Measurements from ENCODE around the gene AKT1.
"Not testable (repeated sequence)": the region's sequence is repeated elsewhere in the genome, so short reads cannot be mapped to it uniquely, and the experiment has no call there.

The AKT1 gene

DNA sequence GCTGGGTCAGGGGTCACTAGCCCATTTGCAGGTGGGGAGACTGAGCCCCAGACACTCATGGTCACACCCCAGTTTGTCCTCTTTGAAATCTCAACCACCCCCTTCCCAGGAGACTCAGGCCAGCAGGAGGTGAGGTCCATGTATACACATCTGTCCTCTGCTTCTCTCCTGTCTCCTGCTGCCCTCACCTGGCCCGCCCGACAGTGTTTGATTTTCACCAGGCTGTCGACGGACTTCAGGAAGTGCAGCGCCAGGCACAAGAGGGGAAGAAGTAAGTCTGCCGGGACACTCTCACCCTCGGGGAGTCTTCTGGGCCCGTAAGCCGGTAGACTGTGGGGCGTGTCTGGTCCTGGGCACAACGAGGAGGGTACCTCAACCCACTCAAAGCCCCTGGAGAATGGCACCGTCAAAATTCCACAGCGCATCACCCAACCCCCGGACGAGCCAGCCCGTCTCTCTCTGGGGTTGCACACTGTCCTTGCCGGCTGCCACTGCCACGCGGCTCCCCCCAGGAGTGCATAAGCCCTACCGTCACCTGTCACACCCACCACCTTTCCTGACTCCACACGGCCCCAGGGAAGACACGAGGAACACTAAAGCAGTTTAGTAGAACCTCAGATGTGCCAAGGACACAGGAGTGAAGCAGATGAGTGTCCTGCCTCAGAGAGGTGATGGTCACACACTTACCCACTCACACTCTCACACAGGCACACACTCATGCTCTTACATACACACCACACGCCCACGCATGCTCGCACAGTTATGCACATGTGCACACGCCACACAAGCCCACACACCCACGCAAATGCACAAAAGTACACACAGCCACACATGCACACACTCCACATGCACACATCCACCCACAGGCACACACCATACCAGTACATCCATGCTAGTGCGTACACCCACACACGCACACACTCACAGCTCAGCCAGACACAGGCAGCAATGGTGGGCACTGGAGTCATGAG lies 55.7 kb downstream of the AKT1 start:
- DNase-seq = no peak

DNA sequence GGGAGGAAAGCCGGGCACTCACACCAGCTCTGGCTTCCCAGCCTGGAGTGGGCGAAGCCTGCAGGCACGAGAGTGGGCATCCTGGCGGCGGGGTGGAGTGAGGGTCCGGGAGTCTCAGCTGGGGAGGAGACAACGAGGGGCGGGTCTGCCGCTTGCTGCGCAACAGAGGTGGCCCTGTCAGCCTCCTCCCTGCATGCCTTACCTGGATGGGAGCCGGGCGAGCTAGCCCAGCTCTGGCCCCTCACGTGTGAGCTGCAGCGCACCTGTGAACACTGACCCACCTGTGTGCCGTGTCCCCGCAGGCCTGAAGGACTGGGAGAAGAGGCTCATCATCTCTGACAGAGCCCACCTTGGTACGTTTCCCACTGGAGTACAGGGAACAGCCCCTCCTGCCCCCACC lies 56.5 kb downstream of the AKT1 start:
- DNase-seq = no peak

DNA sequence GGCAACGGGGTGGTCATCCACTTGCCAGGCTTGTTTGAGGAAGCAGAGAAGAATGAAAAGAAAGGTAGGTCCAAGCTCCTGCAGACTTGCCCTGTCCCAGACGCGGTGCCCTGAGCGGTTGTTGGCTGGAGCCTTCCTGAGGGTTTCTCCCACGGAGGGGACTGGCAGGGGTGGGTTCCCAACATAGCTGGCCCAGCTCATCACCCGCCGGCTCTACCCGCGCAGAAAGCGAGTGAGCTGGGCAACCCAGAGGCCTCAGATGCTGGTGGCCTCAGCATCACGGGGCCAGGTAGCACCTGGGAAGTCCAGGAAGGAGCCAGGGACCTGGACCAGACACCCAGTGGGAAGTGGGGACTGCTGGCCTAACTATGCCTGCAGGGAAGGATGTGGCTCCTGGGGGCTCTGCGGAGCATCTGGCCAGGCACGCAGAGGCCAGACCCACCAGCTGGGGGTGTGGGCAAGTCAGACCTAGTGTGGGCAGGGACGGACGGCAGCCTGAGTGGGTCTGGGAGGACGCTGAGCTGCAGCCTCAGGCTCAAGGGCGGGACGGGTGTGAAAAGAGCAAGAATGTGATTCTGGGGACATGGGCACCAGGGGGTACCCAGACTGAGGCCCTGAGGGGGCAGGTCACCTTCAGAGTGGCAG lies 57.1 kb downstream of the AKT1 start:
- no peak for DNase-seq

DNA sequence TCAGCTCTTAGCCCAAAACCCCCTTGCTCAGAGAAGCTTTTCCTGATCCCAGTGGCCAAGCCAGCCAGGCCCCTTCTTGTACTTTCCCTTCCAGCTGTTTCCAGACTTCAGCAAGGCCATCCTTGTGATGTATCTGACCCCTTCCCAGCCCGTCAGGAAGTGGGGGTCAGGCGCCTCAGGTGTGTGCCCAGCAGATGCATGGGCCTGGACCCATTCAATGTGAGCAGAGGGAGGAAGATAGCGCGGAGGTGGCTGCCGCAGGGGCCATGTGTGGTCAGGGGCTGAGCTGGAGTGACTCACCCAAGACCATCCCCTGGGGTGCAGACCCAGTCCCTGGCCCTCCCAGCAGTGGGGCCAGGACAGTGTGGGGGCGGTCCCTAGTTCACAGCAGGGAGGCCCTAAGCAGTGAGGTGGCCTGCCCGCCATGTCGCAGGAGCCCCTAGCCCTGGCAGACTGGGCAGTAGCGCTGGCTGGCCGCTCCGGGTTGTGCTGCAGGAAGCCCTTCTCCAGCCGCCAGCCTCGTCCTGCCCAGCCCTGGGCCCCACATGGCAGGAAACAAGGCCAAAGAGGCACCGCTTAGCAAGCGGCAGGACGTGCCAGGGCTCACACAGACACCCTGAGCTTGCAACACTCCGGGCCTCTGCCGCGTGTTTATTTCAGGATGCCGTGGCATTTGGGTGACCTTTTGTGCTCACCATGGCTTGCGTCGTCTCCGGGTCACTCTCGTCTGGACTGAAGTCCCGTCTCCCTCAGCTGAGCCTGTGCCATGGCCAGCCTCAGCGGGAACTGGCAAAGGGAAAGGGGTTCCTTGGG lies 59.5 kb downstream of the AKT1 start:
- no peak for DNase-seq

DNA sequence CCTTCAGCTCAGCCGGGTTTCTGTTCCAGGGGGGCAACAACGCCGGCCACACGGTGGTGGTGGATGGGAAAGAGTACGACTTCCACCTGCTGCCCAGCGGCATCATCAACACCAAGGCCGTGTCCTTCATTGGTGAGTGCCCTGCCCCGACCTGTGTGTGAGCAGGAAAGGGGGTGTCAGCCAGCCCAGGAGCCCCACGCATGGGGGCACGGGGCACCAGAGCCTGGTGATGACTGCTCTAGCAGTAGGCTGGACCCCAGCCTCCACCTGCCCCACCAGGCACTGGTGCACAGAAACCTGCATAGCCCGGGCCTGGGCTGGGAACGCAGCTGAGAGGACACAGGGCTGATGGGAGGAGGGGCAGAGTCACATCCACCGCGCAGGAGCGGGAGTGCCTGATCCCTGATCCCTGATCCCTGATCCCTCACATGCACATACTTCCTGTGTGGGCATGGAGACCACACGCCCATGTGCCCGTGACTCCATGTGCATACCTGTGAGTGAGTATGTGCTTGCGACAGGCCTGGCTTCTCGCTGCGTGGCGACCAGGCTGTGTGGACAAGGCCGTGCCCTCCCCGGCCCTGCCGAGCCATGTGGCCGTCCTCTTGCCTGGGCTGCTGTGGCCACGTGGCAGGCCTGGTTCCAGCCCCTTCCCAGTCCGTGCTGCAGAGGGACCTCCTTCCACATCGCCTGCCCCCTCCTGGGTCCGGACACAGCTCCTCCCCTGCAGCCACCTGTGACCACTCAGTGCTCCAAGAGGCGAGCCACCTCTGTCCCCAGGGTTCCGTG lies 60.4 kb downstream of the AKT1 start:
- DNase-seq = no peak

GRCh38 chr14:104734601-104734990 lies 61.0 kb downstream of the AKT1 start:
- DNase-seq = no peak

GRCh38 chr14:104734051-104734587 lies 61.4 kb downstream of the AKT1 start:
- DNase-seq = no peak

- no peak for DNase-seq
Observed at GRCh38 chr14:104732931-104733681, 62.4 kb downstream of the AKT1 start.

DNA sequence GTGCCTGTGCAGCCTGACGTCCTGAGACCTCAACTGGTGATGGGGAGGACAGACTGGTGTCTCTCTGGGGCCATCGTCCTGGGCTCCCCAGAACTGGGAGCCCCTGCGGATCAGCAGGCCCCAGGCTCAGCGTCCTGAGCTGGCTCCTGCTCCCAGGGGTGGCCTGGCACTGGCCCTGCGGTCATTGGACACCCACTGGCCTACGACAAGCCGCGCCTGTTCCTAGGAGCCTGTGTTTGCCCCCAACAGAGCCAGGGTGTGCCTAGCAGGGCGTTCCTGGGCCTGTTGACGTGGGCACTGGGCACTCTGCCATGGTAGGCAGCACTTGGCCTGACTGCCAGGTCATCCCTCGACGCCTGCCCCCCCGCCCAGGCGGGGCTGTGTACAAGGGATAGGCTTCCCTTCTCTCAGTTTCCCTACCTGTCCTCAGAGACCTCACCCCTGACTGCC lies 63.2 kb downstream of the AKT1 start:
- no peak for DNase-seq

DNA sequence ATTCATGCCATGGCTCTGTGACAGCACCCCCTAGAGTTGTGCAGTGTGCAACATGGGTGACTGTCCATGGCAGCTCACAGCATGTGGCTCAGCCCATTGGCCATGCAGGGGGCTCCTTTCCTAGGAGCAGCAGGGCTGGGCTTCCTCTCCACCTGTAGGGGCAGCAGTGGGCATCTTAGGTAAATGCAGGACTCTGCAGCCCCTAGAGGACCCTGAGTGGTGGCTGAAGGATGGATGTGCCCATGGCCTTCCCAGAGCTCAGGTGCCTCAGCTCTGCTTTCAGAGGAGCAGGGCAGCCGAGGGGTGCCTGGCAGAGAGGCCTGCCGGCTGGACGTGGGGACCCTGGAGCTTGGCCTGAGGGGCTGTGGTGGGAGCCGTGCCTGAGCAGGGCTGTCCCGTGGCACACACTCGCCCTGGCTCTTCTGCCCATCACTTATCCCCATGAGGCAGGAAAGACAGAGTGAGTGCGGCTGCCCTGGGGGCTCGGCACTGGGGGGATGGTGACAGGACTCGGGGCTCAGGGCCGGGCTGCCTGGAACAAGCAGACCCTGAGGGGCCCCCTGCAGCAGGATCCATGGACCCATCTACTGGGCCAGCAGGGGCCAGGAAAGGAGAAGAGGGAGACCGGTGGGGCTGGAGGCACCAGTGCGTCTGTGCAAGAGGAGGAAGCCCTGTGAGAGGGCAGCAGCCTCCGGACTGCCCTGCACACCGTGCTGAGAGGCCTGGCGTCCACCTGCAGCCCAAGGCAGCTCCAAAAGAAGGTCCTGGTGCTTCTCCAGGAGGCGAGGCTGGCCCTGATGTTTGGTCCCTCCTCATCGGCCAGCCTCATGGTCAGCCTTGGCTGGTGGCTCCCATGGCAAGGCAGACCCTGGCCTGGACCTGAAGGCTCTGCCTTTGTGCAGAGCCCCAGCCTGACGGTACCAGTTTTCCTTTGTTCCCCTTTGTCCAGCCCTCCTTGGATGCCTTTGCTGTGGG lies 63.9 kb downstream of the AKT1 start:
- DNase-seq = no peak

GRCh38 chr14:104730487-104730886 lies 65.1 kb downstream of the AKT1 start:
- no peak for DNase-seq

GRCh38 chr14:104729835-104730181 lies 65.7 kb downstream of the AKT1 start:
- no peak for DNase-seq

GRCh38 chr14:104729176-104729834 lies 66.2 kb downstream of the AKT1 start:
- DNase-seq = not testable (repeated sequence)

- DNase-seq = no peak
Observed at GRCh38 chr14:104728631-104729030, 66.9 kb downstream of the AKT1 start.

DNA sequence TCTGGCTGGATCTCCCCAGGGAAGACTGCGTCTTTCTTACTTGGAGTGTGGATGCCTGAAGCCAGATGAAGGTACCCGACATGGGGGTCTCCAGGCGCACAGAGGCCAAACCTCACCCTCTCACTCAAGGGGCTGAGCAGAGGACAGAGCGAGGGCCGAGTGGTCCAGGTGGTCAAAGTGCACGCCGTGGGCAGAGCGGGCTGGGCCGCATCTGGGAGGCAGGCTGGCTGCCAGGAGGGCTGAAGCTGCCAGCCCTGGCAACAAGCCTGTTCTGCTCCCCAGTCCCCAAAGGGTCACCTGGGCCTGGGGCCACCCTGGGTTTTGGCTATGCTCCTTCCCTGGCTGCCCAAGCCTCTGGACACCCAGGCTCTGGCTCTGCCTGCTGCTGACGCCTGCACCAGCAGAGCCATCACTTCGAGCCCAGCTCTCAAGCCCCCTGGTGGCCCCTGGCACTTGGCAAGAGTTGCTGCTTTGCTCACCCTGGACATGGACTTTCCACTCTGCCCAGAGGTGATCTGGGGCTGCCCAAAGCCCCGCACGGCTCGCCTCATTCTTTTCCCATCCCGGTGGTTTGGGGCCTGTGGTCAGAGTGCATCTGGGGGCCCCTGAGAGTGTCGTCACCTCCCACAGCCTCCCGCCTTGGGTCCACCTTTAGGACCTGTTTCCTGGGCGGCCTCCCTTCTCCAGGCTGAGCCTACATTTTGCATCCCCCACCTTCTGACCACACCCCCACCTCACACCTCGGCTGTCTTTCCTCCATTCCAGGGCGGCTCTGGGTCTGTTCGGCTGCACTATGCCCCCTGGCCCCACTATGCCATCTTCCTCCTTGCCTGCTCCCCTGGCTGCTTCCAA lies 68.7 kb downstream of the AKT1 start:
- DNase-seq = no peak

DNA sequence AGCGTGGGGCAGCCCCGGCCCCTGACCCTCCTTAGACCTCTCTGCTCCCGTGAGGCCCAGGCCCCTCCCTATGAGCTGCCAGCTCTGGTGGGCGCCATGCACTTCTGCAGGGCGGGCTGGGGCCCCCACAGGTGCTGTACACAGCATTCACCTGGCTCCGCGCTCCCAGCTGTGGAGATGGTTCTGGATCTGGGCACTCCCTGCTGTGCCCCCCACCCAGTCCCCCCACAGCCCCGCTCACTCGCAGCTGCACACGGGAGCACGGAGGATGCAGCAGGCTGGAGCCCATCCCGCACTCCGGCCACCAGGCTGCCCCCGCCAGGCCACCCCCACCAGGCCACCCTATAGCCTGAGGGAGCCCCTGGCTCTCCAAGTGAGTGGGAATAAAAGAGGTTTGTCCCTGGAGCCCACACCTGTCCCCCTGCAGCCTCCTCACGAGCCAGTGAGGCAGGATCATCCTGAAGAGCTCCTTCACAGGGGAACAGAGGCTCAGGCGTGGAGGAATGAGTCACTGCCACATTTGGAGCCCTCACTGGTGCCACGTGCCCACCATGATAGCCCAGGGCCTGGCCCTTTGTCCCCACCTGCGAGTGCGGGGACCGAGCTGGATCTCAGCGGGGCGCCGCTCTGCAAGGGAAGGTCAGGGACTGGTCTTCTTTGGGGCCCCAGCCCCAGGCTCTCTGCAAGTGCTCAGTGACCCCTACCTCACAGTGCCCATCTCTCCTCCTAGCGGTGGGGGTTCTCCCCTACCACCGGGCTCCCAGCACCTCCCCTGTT lies 69.6 kb downstream of the AKT1 start:
- no peak for DNase-seq
